Measurements from ENCODE around the gene FBXO38.
"Not testable (repeated sequence)": the region's sequence is repeated elsewhere in the genome, so short reads cannot be mapped to it uniquely, and the experiment has no call there.

Gene FBXO38

DNA sequence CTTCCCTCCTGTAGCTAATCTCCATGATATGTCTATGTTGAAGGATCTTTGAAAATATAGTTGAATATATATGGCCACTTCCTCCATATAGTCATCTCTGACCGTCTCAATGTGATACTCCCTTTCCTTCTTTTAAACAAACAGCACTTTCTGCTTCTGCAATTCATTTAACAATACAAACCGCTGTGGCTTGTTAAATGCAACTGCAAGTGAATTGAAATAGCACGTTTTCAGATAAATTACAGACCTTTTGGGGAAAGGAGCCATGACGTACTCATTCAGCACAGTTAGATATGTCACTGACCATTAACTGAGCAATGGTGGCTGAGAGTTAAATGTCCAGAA lies 82.5 kb downstream of the FBXO38 start:
- Histone ChIP-seq H3K4me1 (ENCODE audit: insufficient read depth, low read length, severe bottlenecking) (no peaks in the 10 kb centered on the region), H3K27ac (ENCODE audit: low read depth, low read length, poor library complexity, severe bottlenecking) (no peak overlapping the region), H2AFZ (ENCODE audit: low read length) (no peak overlapping the region), H3K9me2 (ENCODE audit: low read depth, low read length) (no peaks in the 10 kb centered on the region), H4K20me1 (ENCODE audit: insufficient read depth, low read length) (no peaks in the 10 kb centered on the region; the same call in 1 of the 2 replicates), H3K27me3 (ENCODE audit: insufficient read depth, low read length) (no peaks in the 10 kb centered on the region), H3K4me2 (ENCODE audit: low read length) (no peak overlapping the region), H3K4me3 (ENCODE audit: low read depth, low read length, poor library complexity, severe bottlenecking) (no peak overlapping the region), H3K36me3 (ENCODE audit: insufficient read depth, low read length) (no peaks in the 10 kb centered on the region), H3K9me3 (ENCODE audit: low read length) (no peaks in the 10 kb centered on the region), H3K9ac (ENCODE audit: low read length) (no peak overlapping the region), H3K79me2 (ENCODE audit: insufficient read depth, low read length) (no peaks in the 10 kb centered on the region), H3F3A (ENCODE audit: insufficient read depth, low read length) (no peaks in the 10 kb centered on the region)
- TF ChIP-seq CTCF (IDR thresholded peaks at IDR 0.05; ENCODE audit: low read length) (no peak), EZH2 (IDR thresholded peaks at IDR 0.05; ENCODE audit: borderline replicate concordance, low read length) (no peak)

GRCh38 chr5:148467958-148468357 lies 84.2 kb downstream of the FBXO38 start:
- Histone ChIP-seq H2AFZ (ENCODE audit: low read length) (no peak overlapping the region), H3K27me3 (ENCODE audit: insufficient read depth, low read length) (no peaks in the 10 kb centered on the region), H3K36me3 (ENCODE audit: insufficient read depth, low read length) (no peaks in the 10 kb centered on the region), H3K27ac (ENCODE audit: low read depth, low read length, poor library complexity, severe bottlenecking) (no peak overlapping the region), H3K4me3 (ENCODE audit: low read depth, low read length, poor library complexity, severe bottlenecking) (no peak overlapping the region), H3K9ac (ENCODE audit: low read length) (no peak overlapping the region), H4K20me1 (ENCODE audit: insufficient read depth, low read length) (no peaks in the 10 kb centered on the region; the same call in 1 of the 2 replicates), H3K4me2 (ENCODE audit: low read length) (no peak overlapping the region), H3F3A (ENCODE audit: insufficient read depth, low read length) (no peaks in the 10 kb centered on the region), H3K4me1 (ENCODE audit: insufficient read depth, low read length, severe bottlenecking) (no peaks in the 10 kb centered on the region), H3K9me2 (ENCODE audit: low read depth, low read length) (no peaks in the 10 kb centered on the region), H3K9me3 (ENCODE audit: low read length) (no peaks in the 10 kb centered on the region), H3K79me2 (ENCODE audit: insufficient read depth, low read length) (no peaks in the 10 kb centered on the region)
- TF ChIP-seq EZH2 (IDR thresholded peaks at IDR 0.05; ENCODE audit: borderline replicate concordance, low read length) (no peak), CTCF (IDR thresholded peaks at IDR 0.05; ENCODE audit: low read length) (no peak)

DNA sequence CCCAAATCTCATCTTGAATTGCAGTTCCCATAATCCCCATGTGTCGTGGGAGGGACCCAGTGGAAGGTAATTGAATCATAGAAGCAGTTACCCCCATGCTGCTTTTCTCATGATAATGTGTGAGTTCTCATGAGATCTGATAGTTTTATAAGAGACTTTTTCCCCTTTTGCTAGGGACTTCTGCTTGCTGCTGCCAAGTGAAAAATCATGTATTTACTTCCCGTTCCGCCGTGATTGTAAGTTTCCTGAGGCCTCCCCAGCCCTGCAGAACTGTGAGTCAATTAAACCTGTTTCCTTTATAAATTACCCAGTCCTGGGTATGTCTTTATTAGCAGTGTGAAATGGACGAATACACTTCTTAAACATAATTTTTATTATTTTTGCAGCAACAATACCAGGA lies 85.0 kb downstream of the FBXO38 start:
- H3K27ac ChIP-seq (ENCODE audit: low read depth, low read length, poor library complexity, severe bottlenecking); H3K9me3 ChIP-seq (ENCODE audit: low read length); H3K27me3 ChIP-seq (ENCODE audit: insufficient read depth, low read length); H3K4me3 ChIP-seq (ENCODE audit: low read depth, low read length, poor library complexity, severe bottlenecking); H3K4me1 ChIP-seq (ENCODE audit: insufficient read depth, low read length, severe bottlenecking); H3F3A ChIP-seq (ENCODE audit: insufficient read depth, low read length); H3K4me2 ChIP-seq (ENCODE audit: low read length); H3K9ac ChIP-seq (ENCODE audit: low read length); H3K36me3 ChIP-seq (ENCODE audit: insufficient read depth, low read length); H2AFZ ChIP-seq (ENCODE audit: low read length); H4K20me1 ChIP-seq (ENCODE audit: insufficient read depth, low read length); H3K79me2 ChIP-seq (ENCODE audit: insufficient read depth, low read length); H3K9me2 ChIP-seq (ENCODE audit: low read depth, low read length): not testable (repeated sequence)

DNA sequence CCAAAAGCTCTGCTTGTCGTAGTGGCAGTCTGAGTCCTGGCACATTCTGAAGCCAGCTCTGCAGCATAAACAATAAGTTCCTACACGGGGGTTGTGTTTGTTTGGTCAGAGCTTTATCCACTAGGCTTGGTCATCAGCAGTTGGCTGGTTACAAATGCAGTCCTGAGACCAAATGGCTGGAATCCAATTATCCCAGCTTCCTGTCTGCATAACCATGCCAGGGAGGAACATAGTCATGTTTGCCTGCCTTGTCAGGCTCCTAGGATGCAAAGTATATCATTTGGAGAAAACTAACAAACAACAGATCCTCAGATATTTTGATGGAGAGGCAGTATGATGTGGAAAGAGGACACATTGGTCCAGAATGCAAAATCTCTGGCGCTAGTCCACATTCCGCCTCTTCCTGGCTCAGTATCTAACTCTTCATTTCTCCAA lies 85.8 kb downstream of the FBXO38 start:
- Histone ChIP-seq H3K27me3 (ENCODE audit: insufficient read depth, low read length) (no peaks in the 10 kb centered on the region), H3K9me3 (ENCODE audit: low read length) (no peaks in the 10 kb centered on the region), H4K20me1 (ENCODE audit: insufficient read depth, low read length) (no peaks in the 10 kb centered on the region), H3K27ac (ENCODE audit: low read depth, low read length, poor library complexity, severe bottlenecking) (no peak overlapping the region), H3K9ac (ENCODE audit: low read length) (no peak overlapping the region), H3K36me3 (ENCODE audit: insufficient read depth, low read length) (no peaks in the 10 kb centered on the region), H2AFZ (ENCODE audit: low read length) (no peak overlapping the region), H3K4me2 (ENCODE audit: low read length) (no peak overlapping the region), H3K4me1 (ENCODE audit: insufficient read depth, low read length, severe bottlenecking) (no peaks in the 10 kb centered on the region), H3K9me2 (ENCODE audit: low read depth, low read length) (no peaks in the 10 kb centered on the region), H3K4me3 (ENCODE audit: low read depth, low read length, poor library complexity, severe bottlenecking) (no peak overlapping the region), H3K79me2 (ENCODE audit: insufficient read depth, low read length) (no peaks in the 10 kb centered on the region), H3F3A (ENCODE audit: insufficient read depth, low read length) (no peaks in the 10 kb centered on the region)
- TF ChIP-seq CTCF (IDR thresholded peaks at IDR 0.05; ENCODE audit: low read length) (no peak), EZH2 (IDR thresholded peaks at IDR 0.05; ENCODE audit: borderline replicate concordance, low read length) (no peak)
